Parathyroid adenoma (tissue), 2 donors: ENCODE data around the gene HSH2D.

Experiments
- H2AFZ ChIP-seq: fragments of 300-600 bp; sonication (generic); one replicate; pipeline ENCODE4 v1.7.0; 2017; ENCODE audit warnings: antibody characterized with exemption, mild to moderate bottlenecking
- H3K27ac ChIP-seq: fragments of 300-600 bp; sonication (generic); one replicate; pipeline ENCODE4 v1.7.0; 2017
- H3K27me3 ChIP-seq: fragments of 300-600 bp; sonication (generic); one replicate; pipeline ENCODE4 v1.7.0; 2017; ENCODE audit warnings: low read length; ENCODE audit not compliant: control insufficient read depth, insufficient read depth
- H3K36me3 ChIP-seq: fragments of 300-600 bp; sonication (generic); one replicate; pipeline ENCODE4 v1.7.0; 2017; ENCODE audit warnings: low read length; ENCODE audit not compliant: control insufficient read depth, insufficient read depth
- H3K4me1 ChIP-seq: fragments of 300-600 bp; sonication (generic); one replicate; pipeline ENCODE4 v1.7.0; 2017; ENCODE audit warnings: control low read depth
- H3K4me2 ChIP-seq: fragments of 300-600 bp; sonication (generic); one replicate; pipeline ENCODE4 v1.7.0; 2017; ENCODE audit warnings: low read length
- H3K4me3 ChIP-seq: fragments of 300-600 bp; sonication (generic); one replicate; pipeline ENCODE4 v1.7.0; 2017; ENCODE audit warnings: low read depth, low read length
- H3K79me2 ChIP-seq: fragments of 300-600 bp; sonication (generic); one replicate; pipeline ENCODE4 v1.7.0; 2017; ENCODE audit warnings: control low read depth
- H3K9ac ChIP-seq: fragments of 300-600 bp; sonication (generic); one replicate; pipeline ENCODE4 v1.7.0; 2017; ENCODE audit warnings: mild to moderate bottlenecking
- H3K9me3 ChIP-seq: fragments of 300-600 bp; sonication (generic); one replicate; pipeline ENCODE4 v1.7.0; 2017; ENCODE audit warnings: low read length; ENCODE audit not compliant: control insufficient read depth
- CTCF ChIP-seq: fragments of 300-600 bp; sonication (generic); IDR thresholded peaks from one replicate; pipeline ENCODE4 v1.7.0; 2017; ENCODE audit warnings: antibody characterized with exemption, mild to moderate bottlenecking
- donor health status: primary hyperparathyroidism.

HSH2D gene

GRCh38 chr19:16160943-16161560 is 17.6 kb downstream of the HSH2D start:
- no peak overlapping the region for H3K4me2 ChIP-seq

GRCh38 chr19:16161840-16162239 is 18.4 kb downstream of the HSH2D start:
- no peak for TF ChIP-seq CTCF
- H3K27ac ChIP-seq: no peak overlapping the region
- H3K9me3 ChIP-seq: no peaks in the 10 kb centered on the region
- no peak overlapping the region for H2AFZ ChIP-seq
- no peak overlapping the region for H3K9ac ChIP-seq
- H3K79me2 ChIP-seq: no peaks in the 10 kb centered on the region
- no peaks in the 10 kb centered on the region for H3K4me1 ChIP-seq
- H3K4me2 ChIP-seq: no peak overlapping the region
- no peaks in the 10 kb centered on the region for H3K36me3 ChIP-seq
- no peak overlapping the region for H3K4me3 ChIP-seq
- H3K27me3 ChIP-seq: no peaks in the 10 kb centered on the region

More at GRCh38 chr19:16160943-16161560, 17.6 kb downstream of the HSH2D start:
- no peak overlapping the region for H2AFZ ChIP-seq
- no peaks in the 10 kb centered on the region for H3K9me3 ChIP-seq
- no peak overlapping the region for H3K27ac ChIP-seq
- no peak overlapping the region for H3K9ac ChIP-seq
- H3K79me2 ChIP-seq: no peaks in the 10 kb centered on the region
- H3K4me1 ChIP-seq: no peaks in the 10 kb centered on the region
- no peaks in the 10 kb centered on the region for H3K36me3 ChIP-seq
- TF ChIP-seq CTCF: no peak
- H3K4me3 ChIP-seq: no peak overlapping the region
- no peaks in the 10 kb centered on the region for H3K27me3 ChIP-seq

DNA sequence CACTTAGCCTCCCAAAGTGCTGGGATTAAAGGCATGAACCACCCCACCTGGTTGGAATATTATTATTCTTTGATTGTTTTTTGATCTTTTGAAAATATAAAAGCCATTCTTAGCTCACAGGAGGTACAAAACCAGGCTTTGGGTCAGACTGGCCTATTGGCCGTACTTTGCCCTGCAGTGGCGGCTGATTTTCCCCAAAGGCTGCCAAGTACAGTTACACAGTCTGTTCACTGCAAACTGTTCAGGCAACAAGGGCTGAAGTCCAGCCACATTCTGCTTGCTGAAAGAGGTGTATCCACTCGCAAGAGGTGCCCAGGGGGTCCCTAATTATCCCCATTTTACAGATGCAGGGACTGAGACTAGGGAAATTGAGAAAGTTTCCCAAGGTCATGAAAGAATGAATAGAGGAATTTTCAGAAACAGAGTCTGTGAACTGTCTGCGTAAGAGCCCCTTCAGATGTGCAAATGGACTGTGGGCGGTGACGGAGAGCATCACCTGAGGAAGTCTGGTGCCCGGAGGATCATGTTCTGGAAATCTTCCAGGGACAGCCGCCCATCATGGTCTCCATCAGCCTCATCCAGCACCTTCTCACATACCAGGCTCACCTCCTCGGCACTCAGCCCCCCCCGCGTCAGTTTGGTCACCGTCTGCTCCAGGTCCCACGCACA is 20.9 kb downstream of the HSH2D start:
- Histone ChIP-seq H3K9ac (no peak overlapping the region), H3K27me3 (no peaks in the 10 kb centered on the region), H3K4me2 (no peak overlapping the region), H3K9me3 (no peaks in the 10 kb centered on the region), H3K4me1 (no peaks in the 10 kb centered on the region), H3K4me3 (no peak overlapping the region), H3K27ac (no peak overlapping the region), H3K36me3 (no peaks in the 10 kb centered on the region), H2AFZ (no peak overlapping the region), H3K79me2 (no peaks in the 10 kb centered on the region)
- no peak for TF ChIP-seq CTCF

- no peak overlapping the region for H3K9ac ChIP-seq
- TF ChIP-seq CTCF: no peak
- H3K27me3 ChIP-seq: no peaks in the 10 kb centered on the region
- H3K9me3 ChIP-seq: no peaks in the 10 kb centered on the region
- H3K4me3 ChIP-seq: no peak overlapping the region
- H3K4me2 ChIP-seq: no peak overlapping the region
- H3K4me1 ChIP-seq: no peaks in the 10 kb centered on the region
- H3K36me3 ChIP-seq: no peaks in the 10 kb centered on the region
- no peaks in the 10 kb centered on the region for H3K79me2 ChIP-seq
- H2AFZ ChIP-seq: no peak overlapping the region
- H3K27ac ChIP-seq: no peak overlapping the region
Measured at GRCh38 chr19:16166417-16166816, 22.9 kb downstream of the HSH2D start.

DNA sequence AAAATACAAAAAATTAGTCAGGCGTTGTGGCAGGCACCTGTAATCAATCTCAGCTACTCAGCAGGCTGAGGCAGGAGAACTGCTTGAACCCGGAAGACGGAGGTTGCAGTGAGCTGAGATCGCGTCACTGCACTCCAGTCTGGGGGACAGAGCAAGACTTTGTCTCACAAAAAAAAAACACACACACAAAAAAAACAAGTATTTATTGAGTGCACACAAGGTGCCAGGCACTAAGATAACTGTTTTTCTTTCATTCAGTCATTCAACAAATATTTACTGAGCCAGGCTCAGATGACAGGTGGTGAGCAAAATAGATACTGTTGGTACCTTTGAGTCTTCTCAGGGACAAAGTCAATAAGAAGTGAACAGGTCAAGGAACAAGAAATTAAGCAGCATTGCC is 23.6 kb downstream of the HSH2D start:
- Histone ChIP-seq H3K27ac (no peak overlapping the region), H3K4me1 (no peaks in the 10 kb centered on the region), H3K4me2 (no peak overlapping the region), H3K9me3 (no peaks in the 10 kb centered on the region), H2AFZ (no peak overlapping the region), H3K9ac (no peak overlapping the region), H3K4me3 (no peak overlapping the region), H3K27me3 (no peaks in the 10 kb centered on the region), H3K36me3 (no peaks in the 10 kb centered on the region), H3K79me2 (no peaks in the 10 kb centered on the region)
- TF ChIP-seq CTCF: no peak
